Smooth muscle cell (in vitro differentiated cells): ENCODE measurements around the gene NPRL2. TPM values are rescaled to one million over a fixed set of nuclear protein-coding genes. Genes with fewer than 3 reads are reported as not detected.

Experiments used
- DNase-seq: peaks from one replicate; lab custom pipeline; 2025; ENCODE audit not compliant: unreplicated experiment; lab: John Stamatoyannopoulos, UW
- H2AFZ ChIP-seq: fragments of 200-600 bp; sonication (generic); 2 replicates; pipeline ENCODE4 v1.6.0; 2016; ENCODE audit warnings: antibody characterized with exemption, low read depth, mild to moderate bottlenecking
- H3F3A ChIP-seq: fragments of 200-600 bp; sonication (generic); 2 replicates; pipeline ENCODE4 v1.6.0; 2017; ENCODE audit warnings: antibody characterized with exemption, low read depth
- H3K27ac ChIP-seq: fragments of 200-600 bp; sonication (generic); 2 replicates; pipeline ENCODE4 v1.5.1; 2016; ENCODE audit warnings: low read depth, mild to moderate bottlenecking
- H3K27me3 ChIP-seq: fragments of 200-600 bp; sonication (generic); 2 replicates; pipeline ENCODE4 v1.6.1; 2016; ENCODE audit warnings: low read depth, mild to moderate bottlenecking
- H3K36me3 ChIP-seq: fragments of 200-600 bp; sonication (generic); 2 replicates; pipeline ENCODE4 v1.5.1; 2016; ENCODE audit warnings: low read depth
- H3K4me1 ChIP-seq: fragments of 200-600 bp; sonication (generic); 2 replicates; pipeline ENCODE4 v1.5.1; 2016; ENCODE audit warnings: low read depth
- H3K4me2 ChIP-seq: fragments of 200-600 bp; sonication (generic); 2 replicates; pipeline ENCODE4 v1.6.0; 2016; ENCODE audit warnings: mild to moderate bottlenecking
- H3K4me3 ChIP-seq: fragments of 200-600 bp; sonication (generic); 2 replicates; pipeline ENCODE4 v1.5.1; 2016; ENCODE audit warnings: mild to moderate bottlenecking
- H3K79me2 ChIP-seq: fragments of 200-600 bp; sonication (generic); 2 replicates; pipeline ENCODE4 v1.6.0; 2016; ENCODE audit warnings: low read depth, mild to moderate bottlenecking
- H3K9ac ChIP-seq: fragments of 200-600 bp; sonication (generic); 2 replicates; pipeline ENCODE4 v1.6.0; 2016; ENCODE audit warnings: low read depth
- H3K9me3 ChIP-seq: fragments of 200-600 bp; sonication (generic); replicated peaks from 2 replicates; pipeline ENCODE4 v1.5.1; 2016; ENCODE audit warnings: low read depth
- H4K20me1 ChIP-seq: fragments of 200-600 bp; sonication (generic); 2 replicates; pipeline ENCODE4 v1.6.0; 2016; ENCODE audit warnings: low read depth
- WGBS: methylation state at CpG from one replicate; pipeline ENCODE4 v1.1.7; 2016; ENCODE audit warnings: low lambda C conversion rate; 5-methylcytosine and 5-hydroxymethylcytosine counted together
- polyA plus RNA-seq: library from polyadenylated mRNA; unstranded; fragments of >200 nt; fragmentation: Nextera tagmentation; extraction: Ambion mirVana; gene quantifications from 2 replicates; pipeline ENCODE4 v1.2.1, GENCODE V29; 2016
- total RNA-seq: library from RNA; depleted of rRNA; stranded (reverse); fragments of >200 nt; gene quantifications from 2 replicates; pipeline ENCODE4 v1.2.3, GENCODE V29; 2014
- TF ChIP-seq, protein P1 (sequence below): fragments of 200-600 bp; sonication (generic); IDR thresholded peaks from 2 replicates; pipeline ENCODE4 v1.5.1; 2017; ENCODE audit warnings: borderline replicate concordance, mild to moderate bottlenecking, antibody characterized with exemption; ENCODE audit not compliant: insufficient read depth, poor library complexity, severe bottlenecking

The NPRL2 gene
- total and polyA plus RNA-seq, 2 experiments from 2014 or later: 25.1 to 29.3 TPM

- Histone ChIP-seq H3K4me2 (no peak overlapping the region), H3K27ac (no peak overlapping the region), H3K4me3 (no peak overlapping the region), H3K9ac (no peak overlapping the region), H3K4me1 (peaks cover 13% of the 10 kb centered on the region), H4K20me1 (no peaks in the 10 kb centered on the region), H2AFZ (no peak overlapping the region), H3K79me2 (no peaks in the 10 kb centered on the region), H3F3A (peaks cover 4% of the 10 kb centered on the region), H3K27me3 (no peaks in the 10 kb centered on the region), H3K36me3 (no peaks in the 10 kb centered on the region), H3K9me3 (no peaks in the 10 kb centered on the region)
- TF ChIP-seq, protein P1, sequence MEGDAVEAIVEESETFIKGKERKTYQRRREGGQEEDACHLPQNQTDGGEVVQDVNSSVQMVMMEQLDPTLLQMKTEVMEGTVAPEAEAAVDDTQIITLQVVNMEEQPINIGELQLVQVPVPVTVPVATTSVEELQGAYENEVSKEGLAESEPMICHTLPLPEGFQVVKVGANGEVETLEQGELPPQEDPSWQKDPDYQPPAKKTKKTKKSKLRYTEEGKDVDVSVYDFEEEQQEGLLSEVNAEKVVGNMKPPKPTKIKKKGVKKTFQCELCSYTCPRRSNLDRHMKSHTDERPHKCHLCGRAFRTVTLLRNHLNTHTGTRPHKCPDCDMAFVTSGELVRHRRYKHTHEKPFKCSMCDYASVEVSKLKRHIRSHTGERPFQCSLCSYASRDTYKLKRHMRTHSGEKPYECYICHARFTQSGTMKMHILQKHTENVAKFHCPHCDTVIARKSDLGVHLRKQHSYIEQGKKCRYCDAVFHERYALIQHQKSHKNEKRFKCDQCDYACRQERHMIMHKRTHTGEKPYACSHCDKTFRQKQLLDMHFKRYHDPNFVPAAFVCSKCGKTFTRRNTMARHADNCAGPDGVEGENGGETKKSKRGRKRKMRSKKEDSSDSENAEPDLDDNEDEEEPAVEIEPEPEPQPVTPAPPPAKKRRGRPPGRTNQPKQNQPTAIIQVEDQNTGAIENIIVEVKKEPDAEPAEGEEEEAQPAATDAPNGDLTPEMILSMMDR: no peak
- WGBS: 94% methylated on average over 32 of the region's 32 CpGs
- no peak for DNase-seq
These were observed 48.2 kb downstream of the NPRL2 start for GRCh38 chr3:50302095-50303012.

DNA sequence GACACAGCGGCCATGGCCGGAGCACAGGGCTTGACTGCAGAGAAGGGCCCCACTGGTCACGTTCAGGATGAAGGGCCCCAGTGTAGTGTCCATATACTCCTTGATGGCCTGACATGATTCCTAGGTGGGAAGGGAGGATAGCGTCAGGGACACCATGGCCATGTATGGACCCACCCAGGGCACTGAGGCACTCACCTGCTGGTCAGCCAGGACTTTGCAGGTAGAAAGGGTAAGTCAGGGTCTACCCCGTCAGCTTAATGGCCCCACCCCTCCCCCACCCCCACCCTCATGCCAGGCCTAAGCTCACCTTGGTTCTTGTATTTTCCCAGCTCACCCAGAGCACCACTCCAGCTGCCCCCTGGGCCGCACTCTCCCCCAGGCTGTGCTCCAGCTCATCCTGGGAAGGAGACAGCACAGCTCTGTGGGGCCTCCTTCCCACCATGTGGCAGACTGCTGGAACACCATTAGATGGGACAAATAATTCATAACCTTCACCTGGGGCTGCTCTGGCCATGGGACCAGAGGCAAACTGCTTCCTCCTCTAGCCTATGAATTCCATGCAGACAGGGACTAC, 49.8 kb downstream of the NPRL2 start:
- H3K9me3 ChIP-seq: no peaks in the 10 kb centered on the region
- peaks cover 13% of the 10 kb centered on the region for H3K4me1 ChIP-seq
- no peak for DNase-seq
- no peaks in the 10 kb centered on the region for H3K36me3 ChIP-seq
- H3K27ac ChIP-seq: no peak overlapping the region
- H2AFZ ChIP-seq: no peak overlapping the region
- 97% methylated on average over 6 of the region's 6 CpGs for whole genome bisulfite sequencing
- no peak overlapping the region for H3K9ac ChIP-seq
- H4K20me1 ChIP-seq: no peaks in the 10 kb centered on the region
- peaks cover 4% of the 10 kb centered on the region for H3F3A ChIP-seq
- no peak overlapping the region for H3K4me3 ChIP-seq
- TF ChIP-seq, protein P1: no peak
- no peaks in the 10 kb centered on the region for H3K79me2 ChIP-seq
- no peaks in the 10 kb centered on the region for H3K27me3 ChIP-seq
- H3K4me2 ChIP-seq: peak overlapping the region; percentile 94

- H3K27ac ChIP-seq: peak overlapping the region; percentile 85
- H3K79me2 ChIP-seq: no peaks in the 10 kb centered on the region
- no peaks in the 10 kb centered on the region for H3K27me3 ChIP-seq
- WGBS: 68% methylated on average over 12 of the region's 12 CpGs
- peak overlapping the region; percentile 75 for H2AFZ ChIP-seq
- H3K36me3 ChIP-seq: no peaks in the 10 kb centered on the region
- no peak for DNase-seq
- TF ChIP-seq, protein P1: no peak
- H3K9me3 ChIP-seq: no peaks in the 10 kb centered on the region
- H3K4me1 ChIP-seq: peaks cover 13% of the 10 kb centered on the region
- H4K20me1 ChIP-seq: no peaks in the 10 kb centered on the region
- peak overlapping the region; percentile 58 for H3K4me3 ChIP-seq
- peak overlapping the region; percentile 84 for H3K9ac ChIP-seq
- H3F3A ChIP-seq: peaks cover 4% of the 10 kb centered on the region
- H3K4me2 ChIP-seq: peak overlapping the region; percentile 94
These were observed 50.5 kb downstream of the NPRL2 start for GRCh38 chr3:50299929-50300680.
